AG04450 (cell line): ENCODE data around the gene CACNA1C. TPM values are rescaled to one million over a fixed set of nuclear protein-coding genes. Genes with fewer than 3 reads are reported as not detected.

Source experiments
- CTCF ChIA-PET: fragments of 300-600, 350-600 bp; formaldehyde crosslinking; extraction: SDS; loops from one replicate; lab custom pipeline; 2022; ENCODE audit warnings: antibody characterized with exemption, inconsistent platforms; lab: Charles Lee
- POLR2A ChIA-PET: fragments of 350-600 bp; formaldehyde crosslinking; extraction: SDS; loops from one replicate; lab custom pipeline; 2021; ENCODE audit warnings: antibody characterized with exemption, inconsistent platforms; lab: Yijun Ruan, JAX
- DNase-seq: peaks from one replicate; pipeline ENCODE4 v3.0.0-alpha.2; 2011; ENCODE audit warnings: low read depth, low spot score
- H3K27ac ChIP-seq: one replicate; pipeline ENCODE4 v1.5.1; 2012; ENCODE audit warnings: low read depth, low read length, control low read depth
- H3K27me3 ChIP-seq: one replicate; pipeline ENCODE4 v1.6.0; 2012; ENCODE audit warnings: low read length; ENCODE audit not compliant: control insufficient read depth, insufficient read depth
- H3K4me3 ChIP-seq: 2 replicates; pipeline ENCODE4 v1.5.1; 2011; ENCODE audit warnings: mild to moderate bottlenecking, low read depth, low read length, control low read depth
- H3K9me3 ChIP-seq: 2 replicates; pipeline ENCODE4 v1.5.1; 2012; ENCODE audit warnings: low read length; ENCODE audit not compliant: control insufficient read depth, insufficient read depth
- polyA plus RNA-seq: library from polyadenylated mRNA; depleted of rRNA; stranded (reverse); fragments of >200 nt; gene quantifications from 2 replicates; pipeline ENCODE4 v1.2.3, GENCODE V29; 2011
- TF ChIP-seq, protein P1 (sequence below): IDR thresholded peaks from 2 replicates; pipeline ENCODE4 v1.5.1; 2011; ENCODE audit warnings: low read depth, low read length, control low read depth, inconsistent platforms

CACNA1C gene
- polyA plus RNA-seq, 1 experiment = 5.9 TPM

DNA sequence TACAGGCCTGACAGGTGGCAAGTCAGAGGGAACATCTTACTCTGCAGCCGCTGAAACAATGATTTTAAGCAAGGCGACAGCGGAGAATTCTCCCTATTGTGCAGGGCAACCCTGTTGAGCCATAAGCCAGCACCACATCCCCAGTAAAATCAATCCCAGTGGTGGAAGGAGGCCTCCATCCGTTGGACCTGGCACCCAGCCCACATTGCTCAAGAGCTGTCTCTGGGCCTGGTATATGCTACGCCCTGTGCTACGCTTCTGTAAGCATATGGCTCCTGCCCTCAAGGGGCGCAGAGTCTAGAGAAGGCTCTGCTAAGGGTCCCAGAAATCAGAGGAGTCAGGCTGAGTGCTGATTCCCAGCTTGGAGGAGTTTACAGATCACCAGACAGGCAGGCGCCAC, 265.5 kb downstream of the CACNA1C start:
- CTCF ChIA-PET = no interaction called here
- Histone ChIP-seq H3K27ac (no peak overlapping the region), H3K27me3 (no peaks in the 10 kb centered on the region), H3K9me3 (0 out of 2 replicates have a peak, but pooled peaks cover 2% of the 10 kb centered on the region), H3K4me3 (no peak overlapping the region)
- no peak for DNase-seq
- POLR2A ChIA-PET = no interaction called here
- TF ChIP-seq, protein P1, sequence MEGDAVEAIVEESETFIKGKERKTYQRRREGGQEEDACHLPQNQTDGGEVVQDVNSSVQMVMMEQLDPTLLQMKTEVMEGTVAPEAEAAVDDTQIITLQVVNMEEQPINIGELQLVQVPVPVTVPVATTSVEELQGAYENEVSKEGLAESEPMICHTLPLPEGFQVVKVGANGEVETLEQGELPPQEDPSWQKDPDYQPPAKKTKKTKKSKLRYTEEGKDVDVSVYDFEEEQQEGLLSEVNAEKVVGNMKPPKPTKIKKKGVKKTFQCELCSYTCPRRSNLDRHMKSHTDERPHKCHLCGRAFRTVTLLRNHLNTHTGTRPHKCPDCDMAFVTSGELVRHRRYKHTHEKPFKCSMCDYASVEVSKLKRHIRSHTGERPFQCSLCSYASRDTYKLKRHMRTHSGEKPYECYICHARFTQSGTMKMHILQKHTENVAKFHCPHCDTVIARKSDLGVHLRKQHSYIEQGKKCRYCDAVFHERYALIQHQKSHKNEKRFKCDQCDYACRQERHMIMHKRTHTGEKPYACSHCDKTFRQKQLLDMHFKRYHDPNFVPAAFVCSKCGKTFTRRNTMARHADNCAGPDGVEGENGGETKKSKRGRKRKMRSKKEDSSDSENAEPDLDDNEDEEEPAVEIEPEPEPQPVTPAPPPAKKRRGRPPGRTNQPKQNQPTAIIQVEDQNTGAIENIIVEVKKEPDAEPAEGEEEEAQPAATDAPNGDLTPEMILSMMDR = no peak

DNA sequence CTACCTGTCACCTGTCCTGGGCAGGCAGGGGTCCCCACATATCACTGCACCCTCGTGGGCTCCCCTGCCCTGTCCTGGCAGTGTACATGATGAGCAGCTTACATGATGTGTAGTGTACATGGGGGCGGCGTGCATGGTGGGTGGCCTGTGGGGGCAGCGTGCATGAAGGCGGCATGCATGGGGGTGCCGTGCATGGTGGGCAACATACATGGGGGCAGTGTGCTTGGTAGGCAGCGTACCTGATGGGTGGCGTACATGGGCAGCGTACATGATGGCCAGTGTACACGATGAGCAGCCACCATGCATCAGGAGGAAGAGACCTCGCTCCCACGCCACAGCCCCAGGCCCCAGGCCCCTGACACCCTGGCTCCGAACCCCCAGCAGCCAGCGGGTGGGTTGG, 266.3 kb downstream of the CACNA1C start:
- TF ChIP-seq, protein P1 = no peak
- 0 out of 2 replicates have a peak, but pooled peaks cover 2% of the 10 kb centered on the region for H3K9me3 ChIP-seq
- no peaks in the 10 kb centered on the region for H3K27me3 ChIP-seq
- ChIA-PET CTCF (no interaction called here), POLR2A (no interaction called here)
- H3K4me3 ChIP-seq = no peak overlapping the region
- no peak overlapping the region for H3K27ac ChIP-seq
- no peak for DNase-seq

DNA sequence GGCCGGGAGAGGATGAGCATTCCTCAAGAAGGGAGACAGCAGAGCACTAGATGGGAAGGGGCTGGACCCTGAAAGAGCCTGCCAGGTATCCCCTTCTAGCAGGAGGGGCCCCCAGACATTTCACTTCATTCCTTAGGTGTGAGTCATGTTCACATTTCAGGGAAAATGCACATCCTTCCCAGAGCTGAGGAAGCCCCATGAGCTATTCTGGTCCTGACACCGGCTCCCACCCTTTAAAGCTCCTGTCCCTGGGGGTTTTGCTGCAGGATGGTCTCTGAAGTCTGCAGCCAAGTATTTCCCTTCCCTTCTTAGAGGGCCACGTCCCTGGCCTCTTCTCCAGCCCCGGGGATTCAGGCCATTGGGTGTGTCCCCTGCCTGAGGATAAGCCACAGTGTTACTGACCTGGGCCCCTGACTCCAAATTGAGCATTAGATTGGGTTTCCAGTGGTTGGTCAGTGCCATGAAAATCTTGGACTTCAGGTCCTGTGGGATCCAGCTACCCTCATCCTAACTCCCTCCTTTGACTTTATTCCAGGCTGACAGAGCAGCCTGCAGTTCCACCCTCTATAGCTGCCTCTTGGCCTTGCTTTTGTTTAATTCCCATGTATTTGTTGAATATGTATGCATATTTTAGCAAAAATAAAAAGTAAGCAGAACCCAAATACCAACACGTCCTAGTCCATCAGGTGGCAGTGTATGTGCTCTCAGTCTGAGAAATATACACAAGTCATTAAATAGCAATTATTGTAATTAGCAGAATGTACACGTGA, 267.1 kb downstream of the CACNA1C start:
- POLR2A ChIA-PET = interaction anchor here (0.6 kb wide), 1 partner anchor 9 kb away, joined by 3 read pairs; no protein-coding TSS in a partner anchor
- DNase-seq = no peak
- Histone ChIP-seq H3K27me3 (no peaks in the 10 kb centered on the region), H3K4me3 (no peak overlapping the region), H3K27ac (no peak overlapping the region), H3K9me3 (no peaks in the 10 kb centered on the region; the same call in 1 of the 2 replicates)
- TF ChIP-seq, protein P1 = no peak
- CTCF ChIA-PET = interaction anchor here (1.6 kb wide), 1 partner anchor 75 kb away, joined by 3 read pairs; no protein-coding TSS in a partner anchor

DNA sequence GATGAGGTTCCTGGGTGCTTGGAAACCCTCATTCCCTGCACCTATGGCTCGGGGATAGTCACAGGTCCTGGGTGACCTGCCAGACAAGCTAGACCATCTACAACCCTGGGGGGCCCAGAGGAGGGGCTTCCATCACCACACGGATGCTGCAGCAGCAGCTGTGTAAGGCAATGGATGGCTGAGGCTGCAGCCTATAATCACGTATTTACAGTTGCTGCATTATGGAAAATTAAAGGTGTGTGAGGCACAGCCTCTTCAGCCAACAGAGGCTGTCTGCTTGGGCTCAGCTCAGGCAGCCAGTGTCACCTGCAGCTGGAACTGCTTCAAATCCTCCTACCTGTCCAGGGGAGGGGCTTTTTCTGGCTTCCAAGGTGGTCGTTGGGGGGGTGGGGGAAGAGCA, 268.1 kb downstream of the CACNA1C start:
- TF ChIP-seq, protein P1 = no peak
- ChIA-PET POLR2A (no interaction called here), CTCF (interaction anchor here (1.6 kb wide), 1 partner anchor 74 kb away, joined by 3 read pairs; no protein-coding TSS in a partner anchor)
- Histone ChIP-seq H3K9me3 (no peaks in the 10 kb centered on the region; the same call in 1 of the 2 replicates), H3K27ac (no peak overlapping the region), H3K4me3 (no peak overlapping the region), H3K27me3 (no peaks in the 10 kb centered on the region)
- no peak for DNase-seq

DNA sequence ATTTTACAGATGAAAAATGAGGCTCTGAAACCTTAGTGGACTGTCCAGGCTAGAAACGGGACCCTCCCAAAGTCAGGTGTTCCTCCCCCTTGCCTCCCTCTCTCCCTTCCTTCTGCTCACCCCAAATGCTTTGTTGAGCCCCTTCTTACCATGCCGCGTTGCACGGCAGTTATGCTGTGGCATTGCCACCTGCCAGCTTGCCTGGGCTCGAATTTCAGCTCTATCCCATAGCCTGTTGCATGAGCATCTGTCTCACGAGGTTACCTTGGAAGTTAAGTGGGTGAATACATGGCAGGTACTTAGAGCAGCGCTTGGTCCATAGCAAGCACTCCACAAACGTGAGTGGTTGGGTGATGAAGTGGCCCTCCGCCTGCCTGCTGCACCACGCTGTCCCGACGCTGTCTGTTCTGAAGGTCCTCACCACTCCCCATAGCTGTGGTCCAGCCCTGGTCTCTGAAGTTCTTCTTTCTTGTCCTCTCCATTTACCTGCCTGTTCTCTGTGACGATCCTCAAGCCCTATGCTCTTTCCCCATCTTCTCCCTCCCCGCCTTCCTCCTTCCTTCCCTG, 269.9 kb downstream of the CACNA1C start:
- ChIA-PET CTCF (no interaction called here), POLR2A (no interaction called here)
- DNase-seq = no peak
- Histone ChIP-seq H3K9me3 (no peaks in the 10 kb centered on the region; the same call in 1 of the 2 replicates), H3K27me3 (no peaks in the 10 kb centered on the region), H3K27ac (no peak overlapping the region), H3K4me3 (no peak overlapping the region)
- TF ChIP-seq, protein P1 = no peak
